HepG2 (cell line): ENCODE measurements around the gene SH3YL1. TPM values are rescaled to one million over a fixed set of nuclear protein-coding genes. Genes with fewer than 3 reads are reported as not detected.

ENCODE experiments used
- ADNP ChIP-seq: sonication (generic); formaldehyde crosslinking; IDR thresholded peaks from 2 replicates; pipeline ENCODE4 v1.4.0; 2020; ENCODE audit warnings: missing genetic modification reagents
- ATRX ChIP-seq: sonication (generic); formaldehyde crosslinking; IDR thresholded peaks from 2 replicates; pipeline ENCODE4 v1.4.0; 2020; ENCODE audit warnings: missing genetic modification reagents, borderline replicate concordance
- BRD4 ChIP-seq: sonication (generic); formaldehyde crosslinking; IDR thresholded peaks from 2 replicates; pipeline ENCODE4 v1.4.0; 2020; ENCODE audit warnings: missing genetic modification reagents
- FOSL2 ChIP-seq: sonication (generic); formaldehyde crosslinking; IDR thresholded peaks from 2 replicates; pipeline ENCODE4 v1.4.0; 2020; ENCODE audit warnings: missing genetic modification reagents
- HNRNPL ChIP-seq: fragments of 200-400 bp; formaldehyde crosslinking; IDR thresholded peaks from 2 replicates; pipeline ENCODE4 v1.6.1; 2017; ENCODE audit warnings: mild to moderate bottlenecking, low read depth, low read length
- ISL2 ChIP-seq: sonication (generic); formaldehyde crosslinking; IDR thresholded peaks from 2 replicates; pipeline ENCODE4 v1.5.0; 2020; ENCODE audit warnings: missing genetic modification reagents
- MAFK ChIP-seq, 2 experiments: IDR thresholded peaks in 1 of 2; conservative IDR thresholded peaks in 1 of 2; 2 replicates each; pipeline ENCODE4 v1.6.1; 2011; ENCODE audit warnings: improper control_type of control experiment in 2 of 2, low read length in 2 of 2
- MED1 ChIP-seq: sonication (generic); formaldehyde crosslinking; IDR thresholded peaks from 2 replicates; pipeline ENCODE4 v1.4.0; 2020; ENCODE audit warnings: missing genetic modification reagents
- NKX3-1 ChIP-seq: sonication (generic); formaldehyde crosslinking; IDR thresholded peaks from 2 replicates; pipeline ENCODE4 v1.5.0; 2020; ENCODE audit warnings: missing genetic modification reagents
- NR2C2 ChIP-seq: sonication (generic); formaldehyde crosslinking; IDR thresholded peaks from 2 replicates; pipeline ENCODE4 v1.4.0; 2020; ENCODE audit warnings: missing genetic modification reagents, mild to moderate bottlenecking, moderate library complexity, borderline replicate concordance
- NR2F6 ChIP-seq, 2 experiments: IDR thresholded peaks; 2 replicates each; pipeline ENCODE4 v1.6.1; 2016; ENCODE audit warnings: antibody characterized with exemption in 1 of 2, mild to moderate bottlenecking in 1 of 2
- POLR2G ChIP-seq: fragments of 200-400 bp; formaldehyde crosslinking; IDR thresholded peaks from 2 replicates; pipeline ENCODE4 v1.6.1; 2018; ENCODE audit warnings: mild to moderate bottlenecking, low read depth, low read length, moderate library complexity
- RBM22 ChIP-seq: fragments of 200-400 bp; formaldehyde crosslinking; optimal IDR thresholded peaks from 2 replicates; pipeline ENCODE3; 2017; ENCODE audit warnings: mild to moderate bottlenecking, low read length, moderate library complexity
- REL ChIP-seq: sonication (generic); formaldehyde crosslinking; conservative IDR thresholded peaks from 2 replicates; pipeline ENCODE4 v1.8.0; 2022; ENCODE audit warnings: mild to moderate bottlenecking, missing genetic modification reagents, moderate library complexity
- SMAD3 ChIP-seq: sonication (generic); formaldehyde crosslinking; IDR thresholded peaks from 2 replicates; pipeline ENCODE4 v1.4.0; 2020; ENCODE audit warnings: missing genetic modification reagents
- SPEN ChIP-seq: sonication (generic); formaldehyde crosslinking; IDR thresholded peaks from 2 replicates; pipeline ENCODE4 v1.5.1; 2020; ENCODE audit warnings: low read depth, mild to moderate bottlenecking, missing genetic modification reagents
- TCF7 ChIP-seq: sonication (generic); IDR thresholded peaks from 2 replicates; pipeline ENCODE4 v1.6.1; 2016; ENCODE audit warnings: antibody characterized with exemption, low read depth
- ZEB1 ChIP-seq: IDR thresholded peaks from 2 replicates; pipeline ENCODE4 v1.6.1; 2012; ENCODE audit warnings: mild to moderate bottlenecking, low read depth, inconsistent platforms; ENCODE audit not compliant: insufficient replicate concordance
- ZNF124 ChIP-seq: sonication (generic); formaldehyde crosslinking; IDR thresholded peaks from 2 replicates; pipeline ENCODE4 v1.4.0; 2020; ENCODE audit warnings: missing genetic modification reagents
- ZNF30 ChIP-seq: sonication (generic); formaldehyde crosslinking; IDR thresholded peaks from 2 replicates; pipeline ENCODE4 v1.5.0; 2020; ENCODE audit warnings: mild to moderate bottlenecking, missing genetic modification reagents
- ZNF674 ChIP-seq: sonication (generic); formaldehyde crosslinking; IDR thresholded peaks from 2 replicates; pipeline ENCODE4 v1.5.0; 2020; ENCODE audit warnings: low read depth, mild to moderate bottlenecking, missing genetic modification reagents
- polyA plus RNA-seq, 8 experiments: library from polyadenylated mRNA; depleted of rRNA in 3 of 8; stranded (reverse) in 7 of 8; unstranded in 1 of 8; fragments of >200 nt; fragmentation: Illumina TruSeq in 4 of 8; extraction: Trizol in 4 of 8; gene quantifications; 2 replicates each; pipeline versions ENCODE4 v1.2.1 to v1.2.3, GENCODE V29; 2011 to 2016; ENCODE audit warnings: low read depth in 4 of 8, missing spikeins in 1 of 8, mixed read lengths in 1 of 8; ENCODE audit not compliant: insufficient read depth in 1 of 8
- total RNA-seq, 5 experiments: library from RNA; depleted of rRNA; stranded (reverse); fragments of >200 nt; fragmentation: Illumina TruSeq; extraction: Trizol; gene quantifications; 2 replicates each; pipeline ENCODE4 v1.2.3, GENCODE V29; 2016; ENCODE audit warnings: low read depth in 1 of 5
- TF ChIP-seq, protein P1 (sequence below): sonication (generic); formaldehyde crosslinking; IDR thresholded peaks from 2 replicates; pipeline ENCODE4 v1.4.0; 2020; ENCODE audit warnings: missing genetic modification reagents
- TF ChIP-seq, protein P2 (sequence below): IDR thresholded peaks from 2 replicates; pipeline ENCODE4 v1.6.1; 2016; ENCODE audit warnings: mild to moderate bottlenecking
- TF ChIP-seq, protein P3 (sequence below): IDR thresholded peaks from 2 replicates; pipeline ENCODE4 v1.6.1; 2016; ENCODE audit warnings: low read depth
- TF ChIP-seq, protein P4 (sequence below): sonication (generic); formaldehyde crosslinking; IDR thresholded peaks from 2 replicates; pipeline ENCODE4 v1.5.0; 2020; ENCODE audit warnings: mild to moderate bottlenecking, low read depth, missing genetic modification reagents, borderline replicate concordance
- TF ChIP-seq, protein P5 (sequence below): sonication (generic); formaldehyde crosslinking; IDR thresholded peaks from 2 replicates; pipeline ENCODE4 v1.4.0; 2020; ENCODE audit warnings: missing genetic modification reagents, borderline replicate concordance

The SH3YL1 gene
- total and polyA plus RNA-seq, 2 of the 13 experiments (the other 11 are each of a cell fraction or from before 2014, with no cell fraction given) = 13.0 to 48.2 TPM

DNA sequence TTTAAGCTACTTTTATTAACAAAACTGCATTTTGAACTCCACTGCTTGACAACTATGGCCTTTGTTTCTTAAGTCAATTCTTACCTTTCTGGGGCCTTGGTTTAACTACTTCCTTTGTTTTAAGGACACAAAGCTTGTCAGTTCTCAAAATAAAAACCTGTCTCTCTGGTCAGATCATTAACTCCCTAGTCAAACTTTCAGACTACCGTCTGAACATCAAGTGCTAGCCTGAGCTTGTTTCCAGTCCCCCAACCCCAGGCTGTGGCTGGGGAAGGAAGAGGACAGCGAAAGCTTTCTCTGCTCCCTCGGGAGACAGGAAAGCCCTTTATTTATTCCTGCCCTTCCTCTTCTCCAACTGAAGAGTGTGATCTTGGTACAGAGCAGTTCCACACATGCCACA lies 1.7 kb downstream of the SH3YL1 start (continued):
- no peak for TF ChIP-seq ATRX (CRISPR knock-in tag)
- TF ChIP-seq ZNF124 (CRISPR knock-in tag) = 0 out of 2 replicates have a peak, but pooled peaks have one; percentile 47
- TF ChIP-seq, protein P1, sequence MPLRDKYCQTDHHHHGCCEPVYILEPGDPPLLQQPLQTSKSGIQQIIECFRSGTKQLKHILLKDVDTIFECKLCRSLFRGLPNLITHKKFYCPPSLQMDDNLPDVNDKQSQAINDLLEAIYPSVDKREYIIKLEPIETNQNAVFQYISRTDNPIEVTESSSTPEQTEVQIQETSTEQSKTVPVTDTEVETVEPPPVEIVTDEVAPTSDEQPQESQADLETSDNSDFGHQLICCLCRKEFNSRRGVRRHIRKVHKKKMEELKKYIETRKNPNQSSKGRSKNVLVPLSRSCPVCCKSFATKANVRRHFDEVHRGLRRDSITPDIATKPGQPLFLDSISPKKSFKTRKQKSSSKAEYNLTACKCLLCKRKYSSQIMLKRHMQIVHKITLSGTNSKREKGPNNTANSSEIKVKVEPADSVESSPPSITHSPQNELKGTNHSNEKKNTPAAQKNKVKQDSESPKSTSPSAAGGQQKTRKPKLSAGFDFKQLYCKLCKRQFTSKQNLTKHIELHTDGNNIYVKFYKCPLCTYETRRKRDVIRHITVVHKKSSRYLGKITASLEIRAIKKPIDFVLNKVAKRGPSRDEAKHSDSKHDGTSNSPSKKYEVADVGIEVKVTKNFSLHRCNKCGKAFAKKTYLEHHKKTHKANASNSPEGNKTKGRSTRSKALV (CRISPR knock-in tag) = 0 out of 2 replicates have a peak, but pooled peaks have one; percentile 28
- TF ChIP-seq ISL2 (CRISPR knock-in tag) = 0 out of 2 replicates have a peak, but pooled peaks have one; percentile 45
- TF ChIP-seq, protein P2, sequence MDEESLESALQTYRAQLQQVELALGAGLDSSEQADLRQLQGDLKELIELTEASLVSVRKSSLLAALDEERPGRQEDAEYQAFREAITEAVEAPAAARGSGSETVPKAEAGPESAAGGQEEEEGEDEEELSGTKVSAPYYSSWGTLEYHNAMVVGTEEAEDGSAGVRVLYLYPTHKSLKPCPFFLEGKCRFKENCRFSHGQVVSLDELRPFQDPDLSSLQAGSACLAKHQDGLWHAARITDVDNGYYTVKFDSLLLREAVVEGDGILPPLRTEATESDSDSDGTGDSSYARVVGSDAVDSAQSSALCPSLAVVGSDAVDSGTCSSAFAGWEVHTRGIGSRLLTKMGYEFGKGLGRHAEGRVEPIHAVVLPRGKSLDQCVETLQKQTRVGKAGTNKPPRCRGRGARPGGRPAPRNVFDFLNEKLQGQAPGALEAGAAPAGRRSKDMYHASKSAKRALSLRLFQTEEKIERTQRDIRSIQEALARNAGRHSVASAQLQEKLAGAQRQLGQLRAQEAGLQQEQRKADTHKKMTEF = 0 out of 2 replicates have a peak, but pooled peaks have one; percentile 23
- TF ChIP-seq, protein P3, sequence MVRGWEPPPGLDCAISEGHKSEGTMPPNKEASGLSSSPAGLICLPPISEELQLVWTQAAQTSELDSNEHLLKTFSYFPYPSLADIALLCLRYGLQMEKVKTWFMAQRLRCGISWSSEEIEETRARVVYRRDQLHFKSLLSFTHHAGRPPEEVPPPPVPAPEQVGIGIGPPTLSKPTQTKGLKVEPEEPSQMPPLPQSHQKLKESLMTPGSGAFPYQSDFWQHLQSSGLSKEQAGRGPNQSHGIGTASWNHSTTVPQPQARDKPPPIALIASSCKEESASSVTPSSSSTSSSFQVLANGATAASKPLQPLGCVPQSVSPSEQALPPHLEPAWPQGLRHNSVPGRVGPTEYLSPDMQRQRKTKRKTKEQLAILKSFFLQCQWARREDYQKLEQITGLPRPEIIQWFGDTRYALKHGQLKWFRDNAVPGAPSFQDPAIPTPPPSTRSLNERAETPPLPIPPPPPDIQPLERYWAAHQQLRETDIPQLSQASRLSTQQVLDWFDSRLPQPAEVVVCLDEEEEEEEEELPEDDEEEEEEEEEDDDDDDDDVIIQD (CRISPR knock-in tag) = no peak
- TF ChIP-seq SMAD3 = peak; percentile 69; the same call in 1 of the 2 replicates
- no peak for TF ChIP-seq NR2C2 (CRISPR knock-in tag)
- TF ChIP-seq SPEN = no peak
- TF ChIP-seq MED1 = peak; percentile 58; the same call in 1 of the 2 replicates
- peak; percentile 47; the same call in 1 of the 2 replicates for TF ChIP-seq FOSL2 (CRISPR knock-in tag)
- TF ChIP-seq NR2F6 (IDR thresholded peaks at IDR 0.05) = peak; percentile 26; the same call in 1 of the 2 replicates
- no peak for TF ChIP-seq NR2F6 (CRISPR knock-in tag; IDR thresholded peaks at IDR 0.05)
- TF ChIP-seq, protein P4, sequence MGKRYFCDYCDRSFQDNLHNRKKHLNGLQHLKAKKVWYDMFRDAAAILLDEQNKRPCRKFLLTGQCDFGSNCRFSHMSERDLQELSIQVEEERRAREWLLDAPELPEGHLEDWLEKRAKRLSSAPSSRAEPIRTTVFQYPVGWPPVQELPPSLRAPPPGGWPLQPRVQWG (CRISPR knock-in tag) = no peak
- TF ChIP-seq ADNP (CRISPR knock-in tag) = no peak
- peak; percentile 53 for TF ChIP-seq ZEB1
- TF ChIP-seq, protein P5, sequence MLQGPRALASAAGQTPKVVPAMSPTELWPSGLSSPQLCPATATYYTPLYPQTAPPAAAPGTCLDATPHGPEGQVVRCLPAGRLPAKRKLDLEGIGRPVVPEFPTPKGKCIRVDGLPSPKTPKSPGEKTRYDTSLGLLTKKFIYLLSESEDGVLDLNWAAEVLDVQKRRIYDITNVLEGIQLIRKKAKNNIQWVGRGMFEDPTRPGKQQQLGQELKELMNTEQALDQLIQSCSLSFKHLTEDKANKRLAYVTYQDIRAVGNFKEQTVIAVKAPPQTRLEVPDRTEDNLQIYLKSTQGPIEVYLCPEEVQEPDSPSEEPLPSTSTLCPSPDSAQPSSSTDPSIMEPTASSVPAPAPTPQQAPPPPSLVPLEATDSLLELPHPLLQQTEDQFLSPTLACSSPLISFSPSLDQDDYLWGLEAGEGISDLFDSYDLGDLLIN = no peak
- no peak for TF ChIP-seq ZNF30 (CRISPR knock-in tag)
- no peak for TF ChIP-seq MAFK (conservative IDR thresholded peaks at IDR 0.05 in 1 of 2, IDR thresholded peaks at IDR 0.05 in 1 of 2; ENCODE audit: low read length in 2 of 2)
- no peak for TF ChIP-seq ZNF674 (CRISPR knock-in tag)
- no peak for TF ChIP-seq REL (CRISPR knock-in tag)
- peak; percentile 21; the same call in 1 of the 2 replicates for TF ChIP-seq NKX3-1 (CRISPR knock-in tag)
- no peak for TF ChIP-seq RBM22
- TF ChIP-seq BRD4 (CRISPR knock-in tag) = 0 out of 2 replicates have a peak, but pooled peaks have one; percentile 34
- TF ChIP-seq POLR2G = peak; percentile 70; the same call in 1 of the 2 replicates
- TF ChIP-seq HNRNPL = no peak
- peak; percentile 21; the same call in 1 of the 2 replicates for TF ChIP-seq TCF7
